ENCODE results near the gene ATG4D. TPM values are rescaled to one million over a fixed set of nuclear protein-coding genes. Genes with fewer than 3 reads are reported as not detected.

The ATG4D gene
- polyA plus RNA-seq, 1 of the 3 experiments (the other 2 are of a cell fraction), result 22.6 TPM

DNA sequence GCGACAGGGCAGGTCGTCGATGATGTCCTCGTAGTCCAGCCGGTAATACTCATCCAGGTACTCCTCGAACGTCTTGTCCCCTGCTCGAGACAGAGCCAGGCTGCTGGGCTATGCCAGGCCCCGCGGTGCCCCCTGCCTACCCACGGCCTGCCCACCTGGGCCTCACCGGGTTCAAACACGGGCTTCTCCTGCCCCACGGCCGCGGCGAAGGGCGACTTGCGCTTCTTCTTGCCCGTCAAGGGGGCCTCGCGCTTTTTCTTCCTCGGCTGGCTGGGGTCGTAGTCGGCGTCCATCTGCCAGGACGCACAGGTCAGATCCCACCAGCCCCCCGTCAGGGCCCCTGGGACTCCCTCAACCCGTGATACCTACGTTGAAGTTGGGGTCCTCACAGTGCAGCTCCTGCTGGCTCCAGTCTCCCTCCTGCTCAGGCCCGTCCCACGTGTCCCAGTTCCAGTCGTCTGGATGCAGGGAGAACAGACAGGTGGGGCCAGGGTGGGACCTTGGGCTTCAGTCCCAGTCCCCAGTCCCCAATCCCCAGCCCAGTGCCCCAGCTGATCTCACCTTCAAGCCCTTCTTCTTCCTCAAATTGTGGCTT, 14.0 kb downstream of the ATG4D start (continued):
- TF ChIP-seq REST (IDR thresholded peaks at IDR 0.05; ENCODE audit: low read depth, low read length), result no peak
- TF ChIP-seq NRF1 (IDR thresholded peaks at IDR 0.05; ENCODE audit: low read depth, low read length), result no peak
- no peak for TF ChIP-seq FOXJ3 (CRISPR knock-in tag; IDR thresholded peaks at IDR 0.05)

- Histone ChIP-seq H3K4me2 (no peak overlapping the region), H3K4me3 (ENCODE audit: low read depth in 2 of 2, low read length in 1 of 2) (no peak overlapping the region), H2AFZ (ENCODE audit: low read depth) (no peak overlapping the region), H4K20me1 (ENCODE audit: insufficient read depth) (no peaks in the 10 kb centered on the region), H3K4me1 (ENCODE audit: control insufficient read depth in 1 of 2, insufficient read depth in 2 of 2, low read depth in 1 of 2, low read length in 1 of 2) (peaks cover 4 to 5% of the 10 kb centered on the region in 2 experiments; a peak in 1 of 4 replicates), H3K9me2 (no peaks in the 10 kb centered on the region), H3K9ac (no peak overlapping the region), H3K27ac (ENCODE audit: low read depth in 2 of 2, low read length in 1 of 2) (no peak overlapping the region), H3K79me2 (ENCODE audit: insufficient read depth) (peaks cover 16% of the 10 kb centered on the region), H3K36me3 (replicated peaks in 1 of 2; ENCODE audit: control insufficient read depth in 1 of 2, insufficient read depth in 2 of 2, low read length in 1 of 2) (peaks cover 17 to 27% of the 10 kb centered on the region in 2 experiments), H3F3A (replicated peaks; ENCODE audit: insufficient read depth) (no peaks in the 10 kb centered on the region), H3K9me3 (no peaks in the 10 kb centered on the region), H3K27me3 (ENCODE audit: insufficient read depth) (no peaks in the 10 kb centered on the region)
- POLR2A ChIA-PET, result no interaction called here
- 93% methylated on average over 7 of the region's 7 CpGs for WGBS (ENCODE audit: low lambda C conversion rate)
- CTCF ChIA-PET, result interaction anchor here (1.1 kb wide), 1 partner anchor 157 kb away, joined by 3 read pairs; no protein-coding TSS in a partner anchor
- TF ChIP-seq SMC3 (IDR thresholded peaks at IDR 0.05; ENCODE audit: low read depth, low read length) (no peak), SIN3A (IDR thresholded peaks at IDR 0.05; ENCODE audit: borderline replicate concordance, low read depth, low read length) (no peak), PBX3 (IDR thresholded peaks at IDR 0.05) (no peak)
- DNase-seq, result no peak
These were observed 16.4 kb downstream of the ATG4D start for GRCh38 chr19:10560154-10560553.

GRCh38 chr19:10562609-10563008, 18.9 kb downstream of the ATG4D start:
- Histone ChIP-seq H3K79me2 (ENCODE audit: insufficient read depth) (peaks cover 28% of the 10 kb centered on the region), H2AFZ (ENCODE audit: low read depth) (no peak overlapping the region), H3K27me3 (ENCODE audit: insufficient read depth) (no peaks in the 10 kb centered on the region), H3K4me2 (no peak overlapping the region), H3K9me2 (no peaks in the 10 kb centered on the region), H3K36me3 (replicated peaks in 1 of 2; ENCODE audit: control insufficient read depth in 1 of 2, insufficient read depth in 2 of 2, low read length in 1 of 2) (peaks cover 12 to 21% of the 10 kb centered on the region in 2 experiments), H3F3A (replicated peaks; ENCODE audit: insufficient read depth) (peaks cover 6% of the 10 kb centered on the region), H4K20me1 (ENCODE audit: insufficient read depth) (no peaks in the 10 kb centered on the region), H3K4me1 (ENCODE audit: control insufficient read depth in 1 of 2, insufficient read depth in 2 of 2, low read depth in 1 of 2, low read length in 1 of 2) (peaks cover 8 to 19% of the 10 kb centered on the region in 2 experiments; a peak in 3 of 4 replicates), H3K9ac (no peak overlapping the region), H3K9me3 (no peaks in the 10 kb centered on the region), H3K27ac (ENCODE audit: low read depth in 2 of 2, low read length in 1 of 2) (no peak overlapping the region), H3K4me3 (ENCODE audit: low read depth in 2 of 2, low read length in 1 of 2) (no peak overlapping the region)
- ChIA-PET POLR2A (no interaction called here), CTCF (interaction anchor here (1.5 to 2.5 kb wide), 3 partner anchors 21 to 81 kb away, joined by 3 to 8 read pairs (median 8); no protein-coding TSS in a partner anchor)
- WGBS (ENCODE audit: low lambda C conversion rate), result 95% methylated on average over 5 of the region's 5 CpGs
- no peak for TF ChIP-seq GABPA (IDR thresholded peaks at IDR 0.05; ENCODE audit: low read depth)
- TF ChIP-seq CHD2 (IDR thresholded peaks at IDR 0.05; ENCODE audit: low read length, partially characterized antibody), result no peak
- TF ChIP-seq, protein P1, sequence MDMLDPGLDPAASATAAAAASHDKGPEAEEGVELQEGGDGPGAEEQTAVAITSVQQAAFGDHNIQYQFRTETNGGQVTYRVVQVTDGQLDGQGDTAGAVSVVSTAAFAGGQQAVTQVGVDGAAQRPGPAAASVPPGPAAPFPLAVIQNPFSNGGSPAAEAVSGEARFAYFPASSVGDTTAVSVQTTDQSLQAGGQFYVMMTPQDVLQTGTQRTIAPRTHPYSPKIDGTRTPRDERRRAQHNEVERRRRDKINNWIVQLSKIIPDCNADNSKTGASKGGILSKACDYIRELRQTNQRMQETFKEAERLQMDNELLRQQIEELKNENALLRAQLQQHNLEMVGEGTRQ (IDR thresholded peaks at IDR 0.05; ENCODE audit: borderline replicate concordance, low read depth, low read length), result no peak
- TF ChIP-seq MXI1 (IDR thresholded peaks at IDR 0.05; ENCODE audit: low read depth, low read length), result no peak
- no peak for TF ChIP-seq NFIC (IDR thresholded peaks at IDR 0.05; ENCODE audit: borderline replicate concordance)
- no peak for TF ChIP-seq FOXM1 (IDR thresholded peaks at IDR 0.05; ENCODE audit: low read depth)
- no peak for TF ChIP-seq SIN3A (IDR thresholded peaks at IDR 0.05; ENCODE audit: borderline replicate concordance, low read depth, low read length)
- no peak for TF ChIP-seq TAF1 (IDR thresholded peaks at IDR 0.05; ENCODE audit: borderline replicate concordance, low read depth, low read length)
- no peak for TF ChIP-seq EP300 (IDR thresholded peaks at IDR 0.05; ENCODE audit: borderline replicate concordance in 1 of 2, low read depth in 1 of 2, low read length in 1 of 2)
- no peak for TF ChIP-seq GATA2 (CRISPR knock-in tag; IDR thresholded peaks at IDR 0.05)
- DNase-seq, result no peak

All from SK-N-SH (cell line).